Measurements from ENCODE around the gene DYNC2I2. TPM values are rescaled to one million over a fixed set of nuclear protein-coding genes. Genes with fewer than 3 reads are reported as not detected.
A peak's percentile ranks its signal among the peaks of the same experiment; 100 is the strongest.

Gene DYNC2I2
- total and polyA plus RNA-seq, 2 donors (not counting 3 experiments of a cell fraction or from before 2014, with no cell fraction given), result 73.6 to 82.6 TPM

GRCh38 chr9:128657344-128657704 lies 677 bp upstream of the DYNC2I2 start:
- BruUV-seq (replicated peaks), result TSS peak; percentile 93

DNA sequence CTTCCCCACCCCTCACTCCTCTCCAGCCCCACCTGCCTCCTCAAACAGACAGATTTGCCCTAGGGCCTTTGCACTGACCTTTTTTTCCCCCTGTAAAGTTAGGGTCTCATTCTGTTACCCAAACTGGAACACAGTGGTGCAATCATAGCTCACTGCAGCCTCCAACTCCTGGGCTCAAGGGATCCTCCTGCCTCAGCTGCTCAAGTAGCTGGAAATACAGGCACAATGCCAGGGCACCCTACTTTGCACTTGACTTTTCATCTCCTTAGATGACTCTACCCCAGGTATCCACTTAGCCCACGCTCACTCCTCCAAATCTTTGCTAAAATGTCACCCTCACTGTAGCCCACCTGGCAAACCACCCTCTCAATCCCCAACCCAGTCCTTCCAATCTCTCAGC lies 2.2 kb downstream of the DYNC2I2 start:
- H3K4me3 ChIP-seq (replicated peaks in 1 of 3; ENCODE audit: insufficient read depth in 1 of 3, low read depth in 1 of 3, low read length in 3 of 3), result no peak overlapping the region
- no peak overlapping the region for H3K4me2 ChIP-seq (ENCODE audit: insufficient read depth, low read length)
- dilution Hi-C loops (cut with MboI; ENCODE audit: extremely low pct_ligation_motif_present, low sequenced_read_pairs), result no loop called here
- intact Hi-C loops (cut with micrococcal nuclease), result no loop called here
- peaks cover 2% of the 10 kb centered on the region for H3K4me1 ChIP-seq (ENCODE audit: control insufficient read depth, extremely low read depth, insufficient read depth, low read length)
- H3K79me2 ChIP-seq (ENCODE audit: control insufficient read depth, insufficient read depth, low read length), result peaks cover 5% of the 10 kb centered on the region
- no peak for TF ChIP-seq POLR2A (IDR thresholded peaks at IDR 0.05; ENCODE audit: low read depth, low read length)
- TF ChIP-seq MYC (IDR thresholded peaks at IDR 0.05; ENCODE audit: low read depth, low read length), result no peak
- no peak for TF ChIP-seq JUN (IDR thresholded peaks at IDR 0.05; ENCODE audit: borderline replicate concordance, insufficient read depth, insufficient read length, low read depth)
- TF ChIP-seq CTCF (IDR thresholded peaks at IDR 0.05; ENCODE audit: extremely low read depth in 1 of 2, insufficient read depth in 1 of 2, low read depth in 1 of 2, low read length in 2 of 2), result no peak
- TF ChIP-seq EZH2 (IDR thresholded peaks at IDR 0.05; ENCODE audit: borderline replicate concordance, low read depth, low read length, severe bottlenecking), result no peak
- TF ChIP-seq POLR2AphosphoS5 (IDR thresholded peaks at IDR 0.05; ENCODE audit: insufficient read depth, low read depth, low read length), result no peak
- no peak for TF ChIP-seq GATA2 (IDR thresholded peaks at IDR 0.05; ENCODE audit: insufficient read depth, insufficient read length, low read depth, low read length)
- TF ChIP-seq FOS (IDR thresholded peaks at IDR 0.05; ENCODE audit: borderline replicate concordance, insufficient read depth, low read length), result no peak
- TF ChIP-seq, protein P1, sequence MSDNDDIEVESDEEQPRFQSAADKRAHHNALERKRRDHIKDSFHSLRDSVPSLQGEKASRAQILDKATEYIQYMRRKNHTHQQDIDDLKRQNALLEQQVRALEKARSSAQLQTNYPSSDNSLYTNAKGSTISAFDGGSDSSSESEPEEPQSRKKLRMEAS (IDR thresholded peaks at IDR 0.05; ENCODE audit: insufficient read depth, insufficient read length), result no peak
- no peak overlapping the region for H3K9ac ChIP-seq (replicated peaks; ENCODE audit: extremely low read depth, insufficient read depth, low read length)
- BruUV-seq (replicated peaks), result no TSS peak
- H3K9me1 ChIP-seq (replicated peaks; ENCODE audit: control insufficient read depth, extremely low read depth, insufficient read depth, low read length), result no peaks in the 10 kb centered on the region
- CTCF ChIA-PET, result interaction anchor here (1.1 to 1.3 kb wide), 2 partner anchors 8 to 18 kb away, joined by 3 to 6 read pairs; no protein-coding TSS in a partner anchor
- DNase-seq (ENCODE audit: low read depth, low spot score), result no peak
- FAIRE-seq, result no peak
- H3K36me3 ChIP-seq (ENCODE audit: control insufficient read depth in 2 of 2, extremely low read depth in 1 of 2, insufficient read depth in 2 of 2, low read length in 2 of 2), result no peaks in the 10 kb centered on the region
- POLR2A ChIA-PET, result no interaction called here
- H3K27me3 ChIP-seq (ENCODE audit: control insufficient read depth in 2 of 2, insufficient read depth in 2 of 2, low read length in 2 of 2), result no peaks in the 10 kb centered on the region
- H2AFZ ChIP-seq (ENCODE audit: low read depth, low read length), result no peak overlapping the region
- no peaks in the 10 kb centered on the region for H4K20me1 ChIP-seq (replicated peaks; ENCODE audit: control insufficient read depth, extremely low read depth, insufficient read depth, low read length)
- no peak overlapping the region for H3K27ac ChIP-seq (ENCODE audit: insufficient read depth, low read depth, low read length)
- H3K9me3 ChIP-seq (replicated peaks; ENCODE audit: control insufficient read depth, insufficient read depth, low read length), result no peaks in the 10 kb centered on the region

More at GRCh38 chr9:128657344-128657704, 677 bp upstream of the DYNC2I2 start:
- Histone ChIP-seq H3K4me1 (ENCODE audit: control insufficient read depth, extremely low read depth, insufficient read depth, low read length) (peaks cover 2% of the 10 kb centered on the region), H3K9ac (replicated peaks; ENCODE audit: extremely low read depth, insufficient read depth, low read length) (peak overlapping the region; percentile 81), H4K20me1 (replicated peaks; ENCODE audit: control insufficient read depth, extremely low read depth, insufficient read depth, low read length) (no peaks in the 10 kb centered on the region), H2AFZ (ENCODE audit: low read depth, low read length) (peak overlapping the region; percentile 52), H3K4me2 (ENCODE audit: insufficient read depth, low read length) (no peak overlapping the region), H3K9me3 (replicated peaks; ENCODE audit: control insufficient read depth, insufficient read depth, low read length) (no peaks in the 10 kb centered on the region), H3K36me3 (ENCODE audit: control insufficient read depth in 2 of 2, extremely low read depth in 1 of 2, insufficient read depth in 2 of 2, low read length in 2 of 2) (no peaks in the 10 kb centered on the region), H3K27me3 (ENCODE audit: control insufficient read depth in 2 of 2, insufficient read depth in 2 of 2, low read length in 2 of 2) (no peaks in the 10 kb centered on the region), H3K79me2 (ENCODE audit: control insufficient read depth, insufficient read depth, low read length) (peaks cover 5% of the 10 kb centered on the region), H3K4me3 (replicated peaks in 1 of 3; ENCODE audit: insufficient read depth in 1 of 3, low read depth in 1 of 3, low read length in 3 of 3) (no peak overlapping the region), H3K27ac (ENCODE audit: insufficient read depth, low read depth, low read length) (peak overlapping the region; percentile 86), H3K9me1 (replicated peaks; ENCODE audit: control insufficient read depth, extremely low read depth, insufficient read depth, low read length) (no peaks in the 10 kb centered on the region)
- CTCF ChIA-PET, result interaction anchor here (1.1 kb wide), 2 partner anchors 9 to 22 kb away, joined by 3 read pairs; no protein-coding TSS in a partner anchor
- POLR2A ChIA-PET, result no interaction called here
- TF ChIP-seq MYC (IDR thresholded peaks at IDR 0.05; ENCODE audit: low read depth, low read length) (no peak), POLR2A (IDR thresholded peaks at IDR 0.05; ENCODE audit: low read depth, low read length) (no peak), GATA2 (IDR thresholded peaks at IDR 0.05; ENCODE audit: insufficient read depth, insufficient read length, low read depth, low read length) (no peak), EZH2 (IDR thresholded peaks at IDR 0.05; ENCODE audit: borderline replicate concordance, low read depth, low read length, severe bottlenecking) (no peak)
- dilution Hi-C loops (cut with MboI; ENCODE audit: extremely low pct_ligation_motif_present, low sequenced_read_pairs) (no loop called here), intact Hi-C loops (cut with micrococcal nuclease) (loop anchor here (2.0 kb wide), 1 partner anchor 31 kb away; the partner anchor contains the start of gene SET)
- DNase-seq (ENCODE audit: low read depth, low spot score) (no peak), FAIRE-seq (no peak)

All from endothelial cell of umbilical vein (primary cell).